H1 (cell line): ENCODE data around the gene ARHGAP10. TPM values are rescaled to one million over a fixed set of nuclear protein-coding genes. Genes with fewer than 3 reads are reported as not detected.
A peak's percentile ranks its signal among the peaks of the same experiment; 100 is the strongest.

Experiments
- BCL11A ChIP-seq, 2 experiments: IDR thresholded peaks; one replicate each; pipeline ENCODE4 v1.6.1; 2011; ENCODE audit warnings: low read depth in 2 of 2, low read length in 2 of 2, mild to moderate bottlenecking in 2 of 2
- BRCA1 ChIP-seq: IDR thresholded peaks from 2 replicates; pipeline ENCODE4 v1.6.1; 2012; ENCODE audit warnings: low read depth, low read length, improper control_type of control experiment
- CBX8 ChIP-seq: fragments of 300-800, 300-1000 bp; sonication (generic); IDR thresholded peaks from 2 replicates; pipeline ENCODE4 v1.7.1; 2016; ENCODE audit warnings: low read depth, low read length, borderline replicate concordance
- CTBP2 ChIP-seq: IDR thresholded peaks from 2 replicates; pipeline ENCODE4 v1.7.0; 2011; ENCODE audit warnings: borderline replicate concordance, mild to moderate bottlenecking, moderate library complexity, mixed read lengths, low read length; ENCODE audit not compliant: insufficient read depth, insufficient read length
- CTCF ChIP-seq, 3 experiments: IDR thresholded peaks; 1 replicate in 2 of 3; 2 replicates in 1 of 3; pipeline versions ENCODE4 v1.5.1 to v1.6.1; 2011; ENCODE audit warnings: low read length in 3 of 3, mild to moderate bottlenecking in 3 of 3, inconsistent platforms in 2 of 3, low read depth in 1 of 3, moderate library complexity in 1 of 3; ENCODE audit not compliant: insufficient read depth in 1 of 3; ENCODE audit errors: control extremely low read depth in 1 of 3
- EZH2 ChIP-seq: fragments of 200-600 bp; sonication (generic); IDR thresholded peaks from 2 replicates; pipeline ENCODE4 v1.7.1; 2012; ENCODE audit warnings: low read depth, mild to moderate bottlenecking, moderate library complexity, low read length, inconsistent platforms; ENCODE audit not compliant: severe bottlenecking
- GABPA ChIP-seq: IDR thresholded peaks from 2 replicates; pipeline ENCODE4 v1.6.1; 2011; ENCODE audit warnings: mild to moderate bottlenecking, low read length, moderate library complexity, borderline replicate concordance; ENCODE audit not compliant: insufficient read depth
- HDAC6 ChIP-seq: IDR thresholded peaks from one replicate; pipeline ENCODE4 v1.7.1; 2012; ENCODE audit warnings: low read depth, mild to moderate bottlenecking, inconsistent platforms, low read length, moderate library complexity
- KDM4A ChIP-seq: IDR thresholded peaks from one replicate; pipeline ENCODE4 v1.7.1; 2012; ENCODE audit warnings: low read depth, mild to moderate bottlenecking, moderate library complexity, low read length, inconsistent platforms; ENCODE audit not compliant: severe bottlenecking
- KDM5A ChIP-seq: fragments of 200-600 bp; IDR thresholded peaks from 2 replicates; pipeline ENCODE4 v1.7.1; 2012; ENCODE audit warnings: mild to moderate bottlenecking, low read length, inconsistent platforms, mixed read lengths
- NANOG ChIP-seq: IDR thresholded peaks from 2 replicates; pipeline ENCODE4 v1.6.1; 2011; ENCODE audit warnings: low read length, low read depth, mild to moderate bottlenecking, inconsistent platforms; ENCODE audit not compliant: insufficient read depth, poor library complexity, severe bottlenecking
- NRF1 ChIP-seq: IDR thresholded peaks from 2 replicates; pipeline ENCODE4 v1.6.1; 2011; ENCODE audit warnings: mild to moderate bottlenecking, low read depth, low read length, improper control_type of control experiment
- POU5F1 ChIP-seq: IDR thresholded peaks from 2 replicates; pipeline ENCODE4 v1.6.1; 2011; ENCODE audit warnings: low read depth, mild to moderate bottlenecking, low read length, moderate library complexity
- RXRA ChIP-seq: IDR thresholded peaks from 2 replicates; pipeline ENCODE4 v1.6.1; 2011; ENCODE audit warnings: low read depth, mild to moderate bottlenecking, low read length, moderate library complexity; ENCODE audit not compliant: insufficient read depth
- polyA plus RNA-seq, 7 experiments: library from polyadenylated mRNA; depleted of rRNA in 3 of 7; stranded (reverse) in 5 of 7; unstranded in 2 of 7; fragments of >200 nt in 5 of 7; fragments of 200-250 nt in 2 of 7; gene quantifications; 1 replicate in 5 of 7; 2 replicates in 1 of 7; 4 replicates in 1 of 7; pipeline versions ENCODE4 v1.2.1 to v1.2.3, GENCODE V29; 2011 to 2013; ENCODE audit warnings: missing spikeins in 2 of 7, mixed read lengths in 2 of 7
- total RNA-seq: library from RNA; stranded (reverse); fragmentation: NEBNext Ultra II Directional; extraction: Animal tissue kit (Norgen Biotek cat#: 25700); gene quantifications from 2 replicates; pipeline ENCODE4 v1.2.1, GENCODE V29; 2021
- TF ChIP-seq, protein P1 (sequence below): IDR thresholded peaks from 2 replicates; pipeline ENCODE4 v1.6.1; 2012; ENCODE audit warnings: inconsistent platforms

The ARHGAP10 gene
- total and polyA plus RNA-seq, 2 of the 8 experiments (the other 6 are each of a cell fraction or from before 2014, with no cell fraction given), result 3.7 to 6.1 TPM

GRCh38 chr4:147843162-147843561, 111.3 kb downstream of the ARHGAP10 start (continued):
- TF ChIP-seq BRCA1 (no peak), EZH2 (no peak), CBX8 (no peak), CTCF (IDR thresholded peaks at IDR 0.05; ENCODE audit: control extremely low read depth in 1 of 3, insufficient read depth in 1 of 3, low read depth in 1 of 3, low read length in 3 of 3) (peak; percentile 28 to 64 (median 46); a peak in 3 of 4 replicates), KDM5A (no peak), RXRA (no peak), GABPA (no peak), KDM4A (no peak), HDAC6 (no peak), CTBP2 (no peak), BCL11A (IDR thresholded peaks at IDR 0.05; ENCODE audit: low read depth in 2 of 2, low read length in 2 of 2) (no peak), NRF1 (no peak), POU5F1 (no peak), NANOG (no peak)
- TF ChIP-seq, protein P1, sequence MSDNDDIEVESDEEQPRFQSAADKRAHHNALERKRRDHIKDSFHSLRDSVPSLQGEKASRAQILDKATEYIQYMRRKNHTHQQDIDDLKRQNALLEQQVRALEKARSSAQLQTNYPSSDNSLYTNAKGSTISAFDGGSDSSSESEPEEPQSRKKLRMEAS, result peak; percentile 64
- TF ChIP-seq, all 59 proteins: peak for 5
